ENCODE data around the gene OR10G8.
"Not testable (repeated sequence)": the region's sequence is repeated elsewhere in the genome, so short reads cannot be mapped to it uniquely, and the experiment has no call there.

The OR10G8 gene, protein sequence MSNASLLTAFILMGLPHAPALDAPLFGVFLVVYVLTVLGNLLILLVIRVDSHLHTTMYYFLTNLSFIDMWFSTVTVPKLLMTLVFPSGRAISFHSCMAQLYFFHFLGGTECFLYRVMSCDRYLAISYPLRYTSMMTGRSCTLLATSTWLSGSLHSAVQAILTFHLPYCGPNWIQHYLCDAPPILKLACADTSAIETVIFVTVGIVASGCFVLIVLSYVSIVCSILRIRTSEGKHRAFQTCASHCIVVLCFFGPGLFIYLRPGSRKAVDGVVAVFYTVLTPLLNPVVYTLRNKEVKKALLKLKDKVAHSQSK

GRCh38 chr11:124026498-124026897 is at the start of gene OR10G8:
Gene OR10G8 (plus strand): TSS chr11:124026798. CDS start chr11:124029623, 2,825 bp downstream.
- no peak for DNase-seq (ENCODE audit: low spot score)

DNA sequence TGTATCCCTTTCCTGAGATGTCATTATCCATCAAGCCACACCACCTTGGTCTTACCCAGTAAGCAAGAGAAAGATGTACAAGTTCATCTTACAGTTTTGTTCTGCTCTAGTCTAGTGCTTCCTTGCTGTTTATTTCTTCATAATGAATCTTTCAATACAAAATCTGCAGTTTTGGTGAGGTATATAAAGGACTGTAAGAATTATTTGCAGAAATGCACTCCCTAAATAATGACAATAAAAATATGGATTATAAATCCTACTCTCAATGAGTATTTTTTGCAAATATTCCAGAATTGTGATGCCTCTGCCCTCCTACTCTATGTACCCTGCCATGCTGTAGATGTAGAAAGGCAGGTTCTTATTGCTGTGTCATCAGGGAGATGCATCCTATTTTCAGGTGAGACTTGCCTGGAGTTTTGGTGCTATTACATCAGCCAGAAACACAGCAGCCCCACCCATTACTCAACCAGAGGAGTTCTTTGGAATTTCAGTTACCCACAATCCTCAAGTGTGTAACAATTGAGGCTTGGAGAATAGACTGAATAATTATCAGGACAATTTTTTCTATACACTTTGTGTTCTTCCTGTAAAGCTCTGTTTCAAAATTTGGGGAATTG is 48.8 kb upstream of the OR10G8 start, which contains the start of gene OR10S1:
Gene OR10S1, minus strand, starts transcription at position 51 of the 617 bp plus-strand sequence. CDS start 117 bp downstream, outside the sequence.
- DNase-seq (ENCODE audit: low spot score), result no peak

GRCh38 chr11:123979311-123979710 is 47.3 kb upstream of the OR10G8 start:
- no peak for DNase-seq (ENCODE audit: low spot score)

- DNase-seq (ENCODE audit: low spot score), result no peak
Observed at GRCh38 chr11:123995119-123995518, 31.5 kb upstream of the OR10G8 start, which contains the start of gene OR10G6. Gene OR10G6 (minus strand): TSS chr11:123995161. CDS start chr11:123995161, 0 bp downstream.

- DNase-seq (ENCODE audit: low spot score), result no peak
Observed at GRCh38 chr11:124012697-124013096, 13.9 kb upstream of the OR10G8 start, which contains the start of gene OR10G4. Gene OR10G4 (plus strand): TSS chr11:124012997. CDS start chr11:124015575, 2,578 bp downstream.

- not testable (repeated sequence) for DNase-seq (ENCODE audit: low spot score)
Observed at GRCh38 chr11:124015837-124016236, 10.8 kb upstream of the OR10G8 start.

DNA sequence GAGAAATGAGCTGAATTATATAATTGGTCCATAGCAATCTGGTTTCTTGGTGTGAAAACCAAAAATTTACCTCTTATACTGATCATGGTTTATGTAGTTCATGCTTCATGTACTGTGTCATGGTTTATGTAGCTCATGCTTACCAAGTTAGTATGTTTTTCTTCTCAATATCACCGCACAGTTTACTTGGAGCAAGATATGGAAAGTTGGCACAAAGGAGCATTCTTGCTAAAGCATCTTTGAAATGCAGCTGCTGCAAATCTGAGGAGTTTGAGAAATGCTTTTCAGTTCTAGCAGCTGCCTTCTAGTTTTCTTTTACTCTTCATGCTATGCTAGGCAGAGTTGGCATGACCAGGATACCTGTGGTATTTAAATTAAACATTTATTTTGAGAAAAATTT is 10.1 kb downstream of the OR10G8 start:
- DNase-seq (ENCODE audit: low spot score), result no peak

DNA sequence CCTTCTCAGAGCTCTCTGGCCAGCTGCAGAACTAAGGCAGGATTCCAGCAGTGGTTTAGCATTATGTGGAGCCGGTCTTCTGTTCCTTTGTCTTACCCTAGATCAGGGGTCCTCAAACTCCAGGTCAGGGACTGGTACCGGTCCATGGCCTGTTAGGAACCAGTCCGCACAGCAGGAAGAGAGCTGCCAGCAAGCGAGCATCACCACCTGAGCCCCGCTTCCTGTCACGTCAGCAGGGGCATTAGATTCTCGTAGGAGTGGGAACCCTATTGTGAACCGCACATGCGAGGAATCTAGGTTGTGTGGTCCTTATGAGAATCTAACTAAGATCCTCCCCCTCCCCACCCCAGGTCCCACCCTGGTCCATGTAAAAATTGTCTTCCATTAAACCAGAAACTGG is 13.0 kb downstream of the OR10G8 start:
- no peak for DNase-seq (ENCODE audit: low spot score)

- DNase-seq (ENCODE audit: low spot score), result no peak
Observed at GRCh38 chr11:124041254-124041653, 14.7 kb downstream of the OR10G8 start, which contains the start of gene OR10G7. Gene OR10G7 (minus strand): TSS chr11:124041325. CDS start chr11:124039001, 2,324 bp downstream.

DNA sequence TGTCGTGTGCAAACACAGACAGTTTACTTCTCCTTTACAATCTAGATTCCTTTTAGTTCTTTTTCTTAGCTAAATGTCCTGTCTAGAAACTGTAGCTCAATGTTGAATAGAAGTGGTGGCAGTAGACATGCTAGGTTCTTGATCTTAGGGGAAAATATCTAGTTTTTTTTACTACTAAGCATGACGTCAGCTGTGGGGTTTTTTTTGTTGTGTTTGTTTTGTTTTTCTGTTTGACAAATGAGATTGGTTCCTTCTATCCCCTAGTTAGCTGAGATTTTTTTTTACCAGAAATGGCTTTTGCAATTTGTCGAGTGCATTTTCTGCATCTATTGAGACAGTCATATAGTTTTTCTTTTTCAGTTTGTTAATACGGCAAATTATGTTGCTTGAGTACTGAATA is 16.8 kb downstream of the OR10G8 start:
- DNase-seq (ENCODE audit: low spot score), result no peak

DNA sequence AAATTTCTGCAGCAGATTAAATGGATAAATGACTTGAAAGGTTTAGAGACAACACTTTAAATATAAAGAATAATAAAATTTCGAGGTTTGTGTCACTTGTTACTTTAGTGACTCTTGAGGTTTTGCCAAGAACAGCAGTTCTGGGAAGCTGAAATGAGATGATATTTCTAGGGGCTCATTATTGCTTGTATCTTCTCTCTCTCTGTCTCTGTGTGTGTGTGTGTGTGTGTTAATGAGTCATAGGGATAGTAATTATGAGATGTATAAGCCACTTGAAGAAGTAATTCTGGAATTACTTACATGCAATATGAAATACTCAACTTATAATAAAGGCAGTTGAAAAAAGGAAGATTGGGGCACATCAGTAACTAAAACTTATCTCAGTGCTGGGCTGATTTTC is 24.1 kb downstream of the OR10G8 start:
- DNase-seq (ENCODE audit: low spot score), result no peak

GRCh38 chr11:124052966-124053365 is 26.4 kb downstream of the OR10G8 start:
- no peak for DNase-seq (ENCODE audit: low spot score)

DNA sequence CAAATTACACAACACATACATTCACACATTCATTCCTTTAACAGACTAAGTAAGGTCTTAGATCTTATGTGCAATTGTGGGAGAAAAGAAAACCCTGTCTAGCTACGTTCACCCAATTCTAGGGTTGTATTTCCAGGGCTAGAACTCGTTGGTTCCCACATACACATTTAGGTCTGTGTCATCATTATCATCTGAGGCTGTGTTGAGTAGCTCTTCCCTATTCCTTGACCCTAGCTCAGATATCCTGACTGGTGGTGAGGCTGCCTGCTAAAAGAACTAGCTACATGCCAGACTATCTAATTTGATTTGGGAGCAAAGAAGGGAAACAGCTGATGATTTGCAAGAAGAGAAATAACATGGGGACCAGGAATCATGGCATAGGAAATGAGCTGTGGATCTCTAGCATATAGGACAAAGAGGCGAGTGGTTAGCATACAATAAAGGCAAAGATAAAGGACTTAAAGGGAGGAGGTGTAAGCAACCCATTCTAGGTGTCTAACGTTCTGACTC is 42.1 kb downstream of the OR10G8 start:
- DNase-seq (ENCODE audit: low spot score), result no peak

DNA sequence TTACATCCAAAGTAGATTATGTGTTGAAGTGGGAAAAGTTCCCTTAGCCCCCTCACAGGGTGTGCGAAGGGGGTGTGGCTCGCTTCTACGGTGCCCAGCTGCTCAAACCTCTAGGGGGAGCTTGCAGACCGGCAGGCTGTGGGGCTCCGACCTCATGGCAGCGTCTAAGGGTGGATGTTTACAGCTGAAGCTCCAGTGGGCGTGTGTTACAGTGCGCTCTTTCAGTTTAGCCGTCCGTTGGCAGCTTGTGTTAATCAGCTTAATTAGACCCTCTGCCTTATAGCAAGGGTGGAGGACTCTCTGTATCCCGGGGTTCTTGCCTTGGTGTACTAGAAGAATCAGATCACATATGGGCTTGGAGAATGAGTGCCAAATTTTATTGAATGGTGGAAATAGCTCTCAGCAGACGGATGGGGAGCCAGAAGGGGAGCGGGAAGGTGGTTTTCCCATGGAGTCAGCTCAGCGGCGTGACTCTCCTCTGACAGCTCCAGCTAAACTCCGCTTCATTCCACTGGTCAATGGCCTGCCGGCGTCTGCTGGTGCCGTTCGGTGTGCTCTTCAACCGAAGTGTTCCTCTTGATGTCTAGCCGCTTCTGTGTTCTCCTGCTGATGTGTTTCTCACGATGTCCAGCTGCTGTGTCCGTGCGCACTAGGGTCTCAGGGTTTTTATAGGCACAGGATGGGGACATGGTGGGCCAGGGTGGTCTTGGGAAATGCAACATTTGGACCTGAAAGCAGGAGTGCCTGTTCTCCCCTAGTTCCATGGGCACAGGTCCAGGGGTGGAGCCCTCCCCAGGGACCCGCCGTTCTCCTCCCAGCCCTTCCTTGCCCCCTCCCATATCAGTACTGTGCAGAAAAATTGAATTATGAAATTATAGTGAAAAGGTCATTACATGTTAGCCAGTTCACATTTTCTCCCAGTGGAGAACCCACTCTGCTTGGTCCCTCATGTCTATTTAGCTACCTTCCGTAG is 43.1 kb downstream of the OR10G8 start:
- DNase-seq (ENCODE audit: low spot score), result peak; percentile 28

GRCh38 chr11:124070915-124071622 is 44.5 kb downstream of the OR10G8 start:
- DNase-seq (ENCODE audit: low spot score), result peak; percentile 56

- DNase-seq (ENCODE audit: low spot score), result no peak
Observed at GRCh38 chr11:124071623-124071948, 45.0 kb downstream of the OR10G8 start.

GRCh38 chr11:124072147-124072546 is 45.5 kb downstream of the OR10G8 start:
- no peak for DNase-seq (ENCODE audit: low spot score)

DNA sequence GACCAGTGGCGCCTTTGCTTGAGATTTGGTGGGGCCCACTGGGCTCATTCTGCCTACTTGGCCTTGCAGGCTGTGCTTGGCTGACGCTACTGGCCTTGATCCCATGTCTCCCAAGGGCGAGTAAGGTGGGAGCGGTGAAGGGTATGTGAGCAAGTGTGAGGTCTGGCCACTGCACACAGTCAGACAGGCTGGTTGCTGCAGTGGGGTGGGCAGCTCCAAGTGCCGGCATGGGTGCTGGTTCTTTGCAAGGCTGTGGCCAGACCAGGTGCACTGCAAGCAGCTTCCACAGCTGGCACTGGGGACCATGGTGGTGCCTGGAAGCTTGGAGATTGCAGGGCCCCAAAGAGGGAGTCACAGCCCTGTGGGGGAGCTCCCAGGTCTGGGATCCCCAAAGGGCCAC is 48.0 kb downstream of the OR10G8 start:
- no peak for DNase-seq (ENCODE audit: low spot score)

- DNase-seq (ENCODE audit: low spot score), result no peak
Observed at GRCh38 chr11:124075492-124075840, 48.9 kb downstream of the OR10G8 start.

DNA sequence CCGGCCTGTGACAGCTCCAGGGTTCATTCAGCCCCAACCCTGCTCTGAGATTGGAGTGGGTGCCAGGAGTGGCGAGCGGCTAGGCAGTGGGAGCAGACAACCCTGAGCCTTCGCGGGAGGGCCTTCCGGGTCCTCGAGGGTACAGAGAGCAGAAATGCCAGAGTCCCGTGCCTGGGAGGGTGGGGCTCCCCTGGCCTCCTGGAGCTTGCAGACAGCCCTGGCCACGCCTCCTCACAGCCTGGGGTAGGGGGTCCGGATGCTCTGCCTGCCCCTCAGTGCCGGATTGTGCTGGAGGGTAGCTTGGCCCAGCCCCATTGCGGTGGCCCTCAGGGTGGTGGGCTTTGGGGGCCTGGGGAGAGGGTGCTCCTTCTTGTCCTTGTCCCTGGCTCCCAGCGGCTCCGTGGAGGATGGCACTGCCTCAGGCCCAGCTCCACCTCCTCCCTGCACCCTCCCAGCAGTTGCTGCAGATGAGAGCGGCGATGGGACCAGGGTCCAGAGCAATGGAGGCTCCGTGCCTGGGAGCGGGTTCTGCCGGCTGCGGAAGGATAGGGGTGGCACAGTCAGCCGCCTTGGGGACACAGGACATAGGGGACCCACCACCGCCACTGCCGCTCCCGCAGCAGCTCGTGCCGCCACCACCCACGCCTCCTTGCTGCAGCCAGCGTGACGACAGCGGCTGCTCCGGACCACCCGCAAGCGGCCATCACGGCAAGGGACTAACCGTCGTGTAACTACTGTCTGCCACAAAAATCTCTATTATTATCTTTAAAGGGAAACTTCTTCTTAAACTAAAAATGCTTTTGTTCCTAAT is 49.4 kb downstream of the OR10G8 start:
- DNase-seq (ENCODE audit: low spot score), result peak; percentile 26

GRCh38 chr11:124077266-124077665 is 50.7 kb downstream of the OR10G8 start:
- DNase-seq (ENCODE audit: low spot score), result no peak

Data from iPS-NIHi11 (cell line).